GM15510 (cell line): ENCODE data around the gene KCNJ14.

Experiments
- POLR2A ChIP-seq: IDR thresholded peaks from 3 replicates; pipeline ENCODE4 v1.6.1; 2011; ENCODE audit warnings: borderline replicate concordance; ENCODE audit not compliant: insufficient read length; ENCODE audit errors: extremely low read depth

The KCNJ14 gene

DNA sequence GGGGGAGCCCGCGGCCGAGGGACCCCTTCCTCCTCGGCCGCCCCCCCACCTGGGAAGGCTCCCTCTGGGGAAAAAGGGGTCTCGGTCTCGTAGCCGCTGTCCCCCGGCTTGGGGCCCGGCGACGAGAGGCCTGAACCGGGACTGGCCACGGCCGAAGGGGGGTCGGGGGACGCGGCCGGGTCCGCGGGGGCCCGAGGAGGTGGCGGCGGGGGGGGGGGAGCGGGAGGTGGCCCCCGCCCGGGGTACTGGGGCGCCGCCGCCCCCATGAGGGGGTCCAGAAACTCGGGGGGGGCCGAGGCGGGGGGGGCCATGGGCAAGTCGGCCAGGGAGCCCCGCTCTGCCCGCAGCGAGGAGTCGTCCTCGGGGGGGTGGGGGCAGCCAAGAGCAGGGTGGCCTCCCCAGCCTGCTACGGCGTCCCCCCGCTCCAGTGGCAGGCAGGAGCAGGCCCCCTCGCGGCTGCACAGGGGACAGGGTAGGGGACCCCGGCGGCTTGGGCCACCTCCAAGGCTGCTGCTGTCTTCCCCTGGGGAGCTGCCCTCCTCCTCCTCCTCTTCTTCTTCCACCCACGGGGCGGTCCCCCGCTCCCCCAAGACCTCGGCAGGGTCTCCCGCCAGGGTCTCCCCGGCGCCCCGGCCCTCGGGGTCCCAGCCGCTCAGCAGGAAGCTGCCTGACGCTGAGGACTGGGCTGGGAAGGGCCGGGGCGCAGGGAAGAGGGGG is 43.4 kb downstream of the KCNJ14 start:
- no peak for TF ChIP-seq POLR2A

DNA sequence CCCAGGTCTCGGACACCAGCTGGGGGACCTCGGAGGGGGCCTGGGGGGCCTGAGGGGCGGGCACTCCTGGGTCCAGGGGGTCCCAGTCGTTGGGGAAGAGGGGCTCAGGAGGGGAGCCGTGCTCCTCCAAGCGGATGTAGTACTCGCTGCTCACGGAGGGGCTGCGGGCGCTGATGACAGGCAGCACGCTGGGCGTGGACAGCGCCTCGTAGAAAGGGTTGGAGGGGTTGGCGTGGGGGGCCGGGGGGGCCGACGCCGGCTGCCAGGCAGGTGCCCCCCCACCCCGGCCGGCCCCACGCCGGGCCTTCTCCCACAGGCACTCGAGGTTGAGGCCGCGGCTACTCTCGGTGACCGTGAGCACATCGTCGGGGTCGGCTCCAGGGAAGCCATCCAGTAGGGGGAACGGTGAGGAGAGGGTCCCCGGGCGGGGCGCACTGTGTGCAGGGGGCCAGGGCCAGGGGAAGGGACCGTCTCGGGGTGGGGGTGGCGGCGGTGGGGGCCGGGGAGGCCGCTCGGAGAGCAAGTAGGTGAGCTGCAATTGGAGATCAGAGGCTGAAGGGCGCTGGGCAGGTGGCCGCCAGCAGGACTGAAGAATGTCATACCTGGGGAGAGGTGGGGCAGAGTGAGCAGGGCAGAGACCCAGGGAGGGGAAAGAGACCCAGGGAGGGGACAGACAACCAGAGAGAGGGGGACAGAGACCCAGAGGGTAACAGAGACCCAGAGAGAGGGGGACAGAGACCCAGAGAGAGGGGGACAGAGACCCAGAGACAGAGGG is 44.1 kb downstream of the KCNJ14 start:
- no peak for TF ChIP-seq POLR2A

DNA sequence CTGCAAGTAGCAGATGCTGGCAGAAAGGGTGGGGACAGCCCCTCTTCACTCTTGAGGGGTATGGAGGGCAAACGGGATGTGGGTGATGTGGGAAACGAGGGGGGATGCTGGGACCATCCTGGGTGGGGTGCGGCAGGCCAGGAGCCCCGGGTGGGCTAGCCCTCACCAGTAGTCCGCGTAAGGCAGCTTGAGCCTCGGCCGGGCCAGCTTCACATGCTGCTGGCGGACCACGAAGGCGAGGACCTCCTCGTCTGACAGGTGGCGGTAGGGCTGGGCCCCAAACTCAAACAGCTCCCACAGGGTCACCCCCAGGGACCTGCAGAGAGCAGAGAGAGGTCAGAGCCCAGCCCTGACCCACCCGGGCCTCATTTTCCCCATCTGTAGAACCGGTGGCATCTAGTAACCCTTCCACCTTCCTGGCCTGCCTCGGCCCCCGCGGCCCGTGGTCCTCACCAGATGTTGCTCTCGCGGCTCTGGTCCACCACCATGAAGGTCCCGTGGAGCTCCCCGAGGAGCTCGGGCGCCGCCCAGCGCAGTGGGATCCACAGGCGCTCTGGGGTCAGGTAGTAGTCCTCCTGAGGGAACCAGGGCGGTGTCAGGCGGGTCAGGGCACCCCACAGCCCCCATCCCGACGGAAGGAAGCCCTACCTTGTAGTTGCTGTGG is 45.6 kb downstream of the KCNJ14 start:
- TF ChIP-seq POLR2A, result no peak

DNA sequence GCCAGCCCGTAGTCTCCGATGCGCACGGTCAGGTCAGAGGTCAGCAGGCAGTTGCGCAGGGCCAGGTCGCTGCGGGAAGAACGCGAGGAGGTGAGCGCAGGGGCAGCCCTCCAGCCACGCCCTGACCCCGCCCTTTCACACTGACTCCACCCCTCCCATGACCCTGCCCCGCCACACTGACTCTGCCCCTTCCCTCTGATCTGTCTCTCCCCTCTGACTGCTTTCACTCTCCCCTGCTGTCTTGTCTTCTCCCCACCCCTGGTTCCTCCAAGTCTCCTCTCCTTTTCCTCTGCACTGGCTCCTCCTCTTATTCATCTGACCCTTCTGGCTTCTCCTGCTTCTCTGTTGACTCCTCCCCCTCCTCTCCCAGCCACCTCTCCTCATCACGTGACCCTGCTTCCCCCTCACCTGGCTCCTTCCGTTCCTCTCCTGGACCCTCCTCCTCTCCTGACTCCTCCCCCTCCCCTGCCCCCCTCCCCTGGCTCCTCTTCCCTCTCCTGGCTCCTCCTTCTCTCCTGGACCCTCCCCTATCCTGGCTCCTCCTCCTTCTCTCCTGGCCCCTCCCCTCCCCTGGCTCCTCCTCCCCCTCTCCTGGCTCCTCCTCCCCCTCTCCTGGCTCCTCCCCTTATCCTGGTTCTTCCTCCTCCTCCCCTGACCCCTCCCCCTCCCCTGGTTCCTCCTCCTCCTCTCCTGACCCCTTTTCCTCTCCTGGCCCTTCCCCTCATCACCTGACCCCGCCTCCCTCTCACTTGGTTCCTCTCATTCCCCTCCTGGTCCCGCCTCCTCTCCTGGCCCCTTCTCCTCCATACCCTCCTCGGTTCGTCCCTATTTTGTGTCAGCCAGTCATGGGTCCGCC is 46.3 kb downstream of the KCNJ14 start:
- TF ChIP-seq POLR2A, result no peak

DNA sequence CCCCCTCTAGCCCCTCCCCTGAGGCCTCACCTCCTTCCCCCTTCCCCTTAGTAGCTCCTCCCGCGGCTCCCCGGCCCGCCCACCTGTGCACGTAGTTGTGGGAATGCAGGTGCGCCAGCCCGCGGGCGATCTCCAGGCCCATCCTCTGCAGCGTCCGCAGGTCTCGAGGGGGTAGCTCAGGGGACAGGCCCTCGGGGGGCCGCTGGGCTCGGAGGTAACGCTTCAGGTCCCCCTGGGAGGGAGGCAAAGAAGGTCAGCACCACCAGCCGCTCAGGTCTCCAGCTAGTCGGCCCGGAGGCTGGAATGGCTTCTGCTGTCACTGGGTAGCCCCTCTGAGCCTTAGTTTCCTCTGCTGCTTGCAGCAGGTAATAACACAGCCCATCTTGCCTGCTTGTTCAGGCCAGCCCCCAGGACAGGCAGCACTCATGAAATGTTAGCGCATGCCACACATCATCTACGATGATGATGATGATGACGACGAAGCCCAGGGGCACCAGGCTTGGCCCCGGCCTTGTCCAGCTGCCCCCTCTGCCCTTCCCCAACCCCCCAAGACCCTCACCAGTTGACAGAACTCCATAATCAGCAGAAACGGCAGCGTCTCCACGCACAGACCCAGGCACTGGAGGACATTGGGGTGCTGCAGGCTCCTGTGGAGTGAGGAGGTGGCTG is 47.1 kb downstream of the KCNJ14 start:
- no peak for TF ChIP-seq POLR2A

DNA sequence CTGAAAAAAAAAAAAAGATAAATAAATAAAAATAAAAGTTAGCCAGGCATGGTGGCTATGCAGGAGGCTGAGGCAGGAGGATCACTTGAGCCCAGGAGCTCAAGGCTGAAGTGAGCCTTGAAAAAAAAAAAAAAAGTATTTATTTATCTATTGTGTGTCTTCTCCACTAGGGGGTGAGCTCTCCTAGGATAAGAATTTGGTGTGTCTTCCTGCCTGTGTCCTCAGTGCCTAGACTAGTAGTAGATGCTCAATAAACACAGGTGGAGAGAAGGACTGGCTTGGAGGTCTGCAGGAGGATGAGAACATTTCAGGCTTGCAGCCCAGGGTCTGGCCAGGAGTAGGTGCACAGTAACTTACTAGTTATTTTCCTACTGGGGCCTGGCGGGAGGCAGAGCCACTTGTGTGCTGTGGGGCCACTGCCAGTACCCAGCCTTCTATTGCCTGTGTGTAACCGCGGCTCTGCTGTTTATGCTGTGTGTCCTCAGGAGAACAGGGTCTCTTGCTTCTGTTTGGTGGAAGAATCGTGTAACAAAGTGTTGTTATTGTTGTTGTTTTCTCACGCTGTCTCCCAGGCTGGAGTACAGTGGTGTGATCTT is 50.9 kb downstream of the KCNJ14 start:
- no peak for TF ChIP-seq POLR2A

DNA sequence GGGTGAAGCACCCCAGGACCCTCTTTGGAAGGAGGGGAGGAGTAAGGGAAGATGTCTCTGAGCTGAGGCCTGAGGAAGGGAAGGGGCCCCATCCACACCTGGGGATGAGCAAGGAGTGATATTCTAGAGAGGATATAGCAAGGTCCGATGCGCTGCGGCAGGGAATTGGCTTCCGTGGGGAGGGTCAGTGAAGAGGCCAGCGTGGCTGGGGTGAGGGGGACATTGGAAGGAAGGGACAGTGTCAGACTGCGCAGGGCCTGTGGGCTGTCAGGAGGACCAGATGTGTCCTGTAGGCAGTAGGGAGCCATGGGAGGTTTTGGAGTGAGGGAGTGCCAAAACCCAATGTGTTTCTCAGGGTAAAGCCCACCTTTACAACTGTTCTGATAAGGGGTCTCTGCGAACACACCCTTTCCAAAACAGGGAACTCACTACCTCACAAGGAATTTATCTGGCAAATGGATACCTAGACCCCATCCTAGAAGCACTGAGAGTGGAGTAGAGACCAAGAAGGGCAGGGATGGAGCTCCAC is 52.6 kb downstream of the KCNJ14 start:
- no peak for TF ChIP-seq POLR2A

DNA sequence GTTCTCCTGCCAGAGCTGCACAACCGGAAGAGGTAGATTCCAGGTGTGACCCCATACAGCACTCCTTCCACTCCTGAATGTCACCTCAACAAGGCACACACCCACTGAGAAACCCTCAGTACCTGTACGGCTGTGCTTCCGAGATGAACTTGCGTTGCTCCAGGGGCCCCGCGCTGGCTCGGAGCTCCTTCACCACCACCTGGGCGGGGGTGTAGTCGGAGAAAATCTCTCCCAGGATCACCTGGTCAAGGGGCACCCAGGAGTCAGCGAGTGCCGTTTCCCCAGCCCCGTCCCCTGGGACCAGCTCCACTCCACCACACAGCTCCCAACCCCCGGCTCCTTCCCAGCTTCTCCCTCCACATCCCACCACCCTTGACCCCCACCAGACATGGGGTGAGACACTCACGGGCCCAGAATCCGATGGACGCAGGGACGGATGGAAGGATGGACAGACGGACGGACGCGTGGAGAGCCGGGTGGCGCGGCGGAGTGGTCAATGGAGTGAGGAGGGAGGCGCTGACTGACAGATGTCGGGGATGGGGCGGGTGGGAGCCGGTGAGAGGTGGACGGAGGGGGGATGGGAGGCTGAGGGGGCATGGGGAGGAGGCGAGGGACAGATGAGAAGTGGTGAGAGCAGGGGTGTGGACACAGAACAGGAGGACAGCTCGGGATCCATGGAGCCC is 53.5 kb downstream of the KCNJ14 start:
- TF ChIP-seq POLR2A, result no peak

DNA sequence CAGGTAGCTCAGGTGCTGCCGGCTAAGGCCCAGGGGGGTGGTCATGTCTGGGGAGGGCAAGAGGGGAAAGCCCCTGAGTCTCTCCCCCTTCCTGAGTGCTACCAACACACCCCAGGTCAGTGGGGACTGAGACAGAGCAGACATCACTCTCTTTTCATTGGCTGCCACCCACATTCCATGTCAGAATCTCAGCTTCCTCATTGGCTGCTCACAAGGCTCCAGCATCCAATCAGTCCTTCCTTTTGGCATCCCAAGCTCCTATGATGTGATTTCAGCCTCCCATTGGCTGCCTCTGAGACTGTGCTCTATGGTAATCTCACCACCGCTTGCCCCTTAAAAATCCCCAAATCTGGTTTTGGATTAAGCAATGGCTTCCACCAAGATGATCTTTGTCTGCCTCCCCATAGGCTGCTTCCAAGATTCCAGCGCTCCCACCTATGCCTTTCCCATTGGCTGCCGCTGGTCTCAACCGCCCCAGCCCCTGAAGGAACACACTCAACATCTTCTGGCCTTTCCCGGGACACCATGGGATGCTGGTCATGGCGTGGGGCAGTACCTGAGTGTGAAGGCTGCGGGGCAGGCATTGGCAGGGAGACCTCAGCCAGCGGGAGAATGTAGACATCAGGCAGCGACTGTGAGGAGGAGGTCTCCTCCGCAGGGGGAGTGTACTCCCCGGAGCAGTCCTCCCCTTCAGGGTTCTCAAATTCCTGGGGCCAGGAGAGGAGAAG is 54.3 kb downstream of the KCNJ14 start:
- no peak for TF ChIP-seq POLR2A

DNA sequence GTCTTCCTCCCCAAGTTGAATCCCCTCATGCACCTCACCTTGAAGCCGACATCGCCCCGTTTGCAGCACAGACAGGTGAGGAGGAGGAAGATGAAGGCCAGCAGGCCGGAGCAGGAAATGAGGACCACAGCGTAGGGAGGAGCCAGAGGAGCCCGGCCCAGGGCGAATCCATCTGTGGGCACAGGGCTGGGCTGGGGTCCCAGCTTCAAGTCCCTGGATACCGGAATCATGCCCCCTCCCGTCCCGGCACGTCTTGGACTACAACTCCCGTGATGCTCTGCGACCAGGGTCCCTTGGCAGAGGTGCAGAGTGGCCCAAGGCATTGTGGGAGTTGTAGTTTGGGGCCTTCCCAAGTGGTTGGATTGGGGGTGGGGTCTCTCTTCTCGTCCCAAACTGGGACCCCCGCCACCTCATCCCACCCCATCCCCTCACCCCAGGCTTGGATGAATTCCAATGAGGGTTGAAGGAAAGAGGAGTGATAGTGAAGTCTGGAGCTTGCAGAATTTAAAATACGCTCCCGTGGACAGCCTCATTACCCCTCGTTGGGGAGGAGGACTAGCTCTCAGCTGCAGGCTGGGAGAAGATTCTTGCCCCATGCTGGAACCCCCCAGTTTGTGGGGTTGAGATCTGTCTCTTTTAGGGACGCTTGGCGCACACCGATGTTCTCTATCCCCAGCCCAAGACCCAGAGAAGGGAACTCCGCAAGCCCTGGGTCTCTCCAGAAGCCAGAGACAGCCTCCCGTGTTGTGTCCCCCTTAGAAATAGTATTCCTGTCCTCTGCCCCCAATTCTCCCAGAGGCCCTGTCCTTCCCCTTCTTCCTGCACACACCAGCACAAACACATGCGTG is 55.3 kb downstream of the KCNJ14 start:
- no peak for TF ChIP-seq POLR2A

DNA sequence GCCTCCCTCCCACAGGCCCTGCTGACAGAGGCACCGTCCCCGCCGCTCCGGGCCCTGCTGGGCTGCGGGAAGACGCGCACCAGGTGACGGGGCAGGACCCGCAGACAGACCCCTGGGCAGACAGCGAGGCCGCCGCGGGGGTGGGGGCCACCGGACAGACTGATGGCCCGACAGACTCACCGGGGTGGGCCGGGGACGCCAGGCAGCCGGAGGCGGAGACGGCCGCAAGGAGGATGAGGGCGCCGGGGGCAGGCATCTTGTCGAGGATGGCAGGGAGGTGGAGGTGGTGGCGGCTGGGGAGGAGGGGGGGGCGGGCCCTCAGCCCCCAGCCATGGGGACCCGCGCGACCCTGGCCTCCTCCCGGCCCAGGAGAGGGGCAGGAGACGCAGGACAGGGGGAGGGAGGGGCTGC is 56.0 kb downstream of the KCNJ14 start:
- no peak for TF ChIP-seq POLR2A
